ENCODE results near the gene AGRP. TPM values are rescaled to one million over a fixed set of nuclear protein-coding genes. Genes with fewer than 3 reads are reported as not detected.

Gene AGRP
- total RNA-seq, 1 experiment from 2014 or later = not detected

DNA sequence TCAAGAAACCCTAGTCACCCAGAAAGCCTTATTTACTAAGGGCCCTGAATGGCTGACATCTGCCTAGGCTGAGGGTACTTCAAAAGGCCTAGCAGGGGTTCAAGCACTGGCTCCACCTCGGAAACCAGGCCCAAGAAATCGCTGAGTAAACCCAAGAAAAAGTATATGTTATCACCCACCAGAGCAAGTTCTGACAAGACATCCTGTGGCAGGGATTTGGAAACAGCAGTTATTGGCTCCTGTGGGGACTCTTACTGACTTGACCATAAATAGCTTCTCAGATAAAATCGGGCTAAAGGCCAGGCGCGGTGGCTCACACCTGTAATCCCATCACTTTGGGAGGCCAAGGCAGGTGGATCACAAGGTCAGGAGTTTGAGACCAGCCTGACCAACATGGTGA lies 14.6 kb downstream of the AGRP start (continued):
- TF ChIP-seq, protein P1, sequence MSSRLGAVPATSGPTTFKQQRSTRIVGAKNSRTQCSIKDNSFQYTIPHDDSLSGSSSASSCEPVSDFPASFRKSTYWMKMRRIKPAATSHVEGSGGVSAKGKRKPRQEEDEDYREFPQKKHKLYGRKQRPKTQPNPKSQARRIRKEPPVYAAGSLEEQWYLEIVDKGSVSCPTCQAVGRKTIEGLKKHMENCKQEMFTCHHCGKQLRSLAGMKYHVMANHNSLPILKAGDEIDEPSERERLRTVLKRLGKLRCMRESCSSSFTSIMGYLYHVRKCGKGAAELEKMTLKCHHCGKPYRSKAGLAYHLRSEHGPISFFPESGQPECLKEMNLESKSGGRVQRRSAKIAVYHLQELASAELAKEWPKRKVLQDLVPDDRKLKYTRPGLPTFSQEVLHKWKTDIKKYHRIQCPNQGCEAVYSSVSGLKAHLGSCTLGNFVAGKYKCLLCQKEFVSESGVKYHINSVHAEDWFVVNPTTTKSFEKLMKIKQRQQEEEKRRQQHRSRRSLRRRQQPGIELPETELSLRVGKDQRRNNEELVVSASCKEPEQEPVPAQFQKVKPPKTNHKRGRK (CRISPR knock-in tag; IDR thresholded peaks at IDR 0.05; ENCODE audit: borderline replicate concordance) = no peak
- TF ChIP-seq, protein P2, sequence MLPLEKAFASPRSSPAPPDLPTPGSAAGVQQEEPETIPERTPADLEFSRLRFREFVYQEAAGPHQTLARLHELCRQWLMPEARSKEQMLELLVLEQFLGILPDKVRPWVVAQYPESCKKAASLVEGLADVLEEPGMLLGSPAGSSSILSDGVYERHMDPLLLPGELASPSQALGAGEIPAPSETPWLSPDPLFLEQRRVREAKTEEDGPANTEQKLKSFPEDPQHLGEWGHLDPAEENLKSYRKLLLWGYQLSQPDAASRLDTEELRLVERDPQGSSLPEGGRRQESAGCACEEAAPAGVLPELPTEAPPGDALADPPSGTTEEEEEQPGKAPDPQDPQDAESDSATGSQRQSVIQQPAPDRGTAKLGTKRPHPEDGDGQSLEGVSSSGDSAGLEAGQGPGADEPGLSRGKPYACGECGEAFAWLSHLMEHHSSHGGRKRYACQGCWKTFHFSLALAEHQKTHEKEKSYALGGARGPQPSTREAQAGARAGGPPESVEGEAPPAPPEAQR (CRISPR knock-in tag; IDR thresholded peaks at IDR 0.05) = no peak
- TF ChIP-seq TP53 (CRISPR knock-in tag; IDR thresholded peaks at IDR 0.05) (no peak), ZNF219 (CRISPR knock-in tag; IDR thresholded peaks at IDR 0.05; ENCODE audit: borderline replicate concordance) (no peak), SMAD4 (CRISPR knock-in tag; IDR thresholded peaks at IDR 0.05) (no peak), PRRX2 (CRISPR knock-in tag; IDR thresholded peaks at IDR 0.05) (no peak), JAZF1 (CRISPR knock-in tag; IDR thresholded peaks at IDR 0.05) (no peak), SOX15 (CRISPR knock-in tag; IDR thresholded peaks at IDR 0.05) (no peak), GABPB1 (CRISPR knock-in tag; IDR thresholded peaks at IDR 0.05) (no peak)
- TF ChIP-seq, protein P3, sequence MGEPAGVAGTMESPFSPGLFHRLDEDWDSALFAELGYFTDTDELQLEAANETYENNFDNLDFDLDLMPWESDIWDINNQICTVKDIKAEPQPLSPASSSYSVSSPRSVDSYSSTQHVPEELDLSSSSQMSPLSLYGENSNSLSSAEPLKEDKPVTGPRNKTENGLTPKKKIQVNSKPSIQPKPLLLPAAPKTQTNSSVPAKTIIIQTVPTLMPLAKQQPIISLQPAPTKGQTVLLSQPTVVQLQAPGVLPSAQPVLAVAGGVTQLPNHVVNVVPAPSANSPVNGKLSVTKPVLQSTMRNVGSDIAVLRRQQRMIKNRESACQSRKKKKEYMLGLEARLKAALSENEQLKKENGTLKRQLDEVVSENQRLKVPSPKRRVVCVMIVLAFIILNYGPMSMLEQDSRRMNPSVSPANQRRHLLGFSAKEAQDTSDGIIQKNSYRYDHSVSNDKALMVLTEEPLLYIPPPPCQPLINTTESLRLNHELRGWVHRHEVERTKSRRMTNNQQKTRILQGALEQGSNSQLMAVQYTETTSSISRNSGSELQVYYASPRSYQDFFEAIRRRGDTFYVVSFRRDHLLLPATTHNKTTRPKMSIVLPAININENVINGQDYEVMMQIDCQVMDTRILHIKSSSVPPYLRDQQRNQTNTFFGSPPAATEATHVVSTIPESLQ (CRISPR knock-in tag; IDR thresholded peaks at IDR 0.05) = no peak
- TF ChIP-seq, protein P4, sequence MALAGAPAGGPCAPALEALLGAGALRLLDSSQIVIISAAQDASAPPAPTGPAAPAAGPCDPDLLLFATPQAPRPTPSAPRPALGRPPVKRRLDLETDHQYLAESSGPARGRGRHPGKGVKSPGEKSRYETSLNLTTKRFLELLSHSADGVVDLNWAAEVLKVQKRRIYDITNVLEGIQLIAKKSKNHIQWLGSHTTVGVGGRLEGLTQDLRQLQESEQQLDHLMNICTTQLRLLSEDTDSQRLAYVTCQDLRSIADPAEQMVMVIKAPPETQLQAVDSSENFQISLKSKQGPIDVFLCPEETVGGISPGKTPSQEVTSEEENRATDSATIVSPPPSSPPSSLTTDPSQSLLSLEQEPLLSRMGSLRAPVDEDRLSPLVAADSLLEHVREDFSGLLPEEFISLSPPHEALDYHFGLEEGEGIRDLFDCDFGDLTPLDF (CRISPR knock-in tag; IDR thresholded peaks at IDR 0.05) = no peak

DNA sequence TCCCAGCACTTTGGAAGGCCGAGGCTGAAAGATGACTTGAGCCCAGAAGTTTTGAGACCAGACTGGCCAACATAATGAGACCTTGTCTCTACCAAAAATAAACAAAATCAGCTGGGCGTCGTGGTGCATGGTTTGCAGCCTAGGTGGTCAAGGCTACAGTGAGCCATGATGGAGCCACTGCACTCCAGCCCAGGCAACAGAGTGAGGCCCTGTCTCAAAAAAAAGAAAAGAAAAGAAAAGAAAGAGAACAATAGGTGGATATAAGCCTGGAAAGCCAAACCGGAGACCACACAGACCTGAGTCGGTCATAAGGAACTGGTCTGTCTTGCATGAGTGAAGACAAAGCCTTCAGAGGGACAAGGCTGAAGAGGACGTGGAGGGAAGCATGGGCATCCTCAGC lies 16.8 kb downstream of the AGRP start:
- H3K4me1 Mint-ChIP-seq = peaks cover 5% of the 10 kb centered on the region
- ChIA-PET POLR2A (no interaction called here), CTCF (interaction anchor here (1.1 to 3.8 kb wide), 9 partner anchors 14 to 182 kb away, joined by 4 to 42 read pairs (median 13); partner anchors contain the start of genes ATP6V0D1 and TPPP3)
- no peaks in the 10 kb centered on the region for H3K9me3 Mint-ChIP-seq
- ATAC-seq = no peak
- no peak overlapping the region; the same call in 1 of the 2 replicates for H3K27ac Mint-ChIP-seq
- H3K27me3 Mint-ChIP-seq (ENCODE audit: low read depth) = no peaks in the 10 kb centered on the region
- no peak for DNase-seq (ENCODE audit: low spot score)
- H3K36me3 Mint-ChIP-seq = no peaks in the 10 kb centered on the region
- TF ChIP-seq, protein P5, sequence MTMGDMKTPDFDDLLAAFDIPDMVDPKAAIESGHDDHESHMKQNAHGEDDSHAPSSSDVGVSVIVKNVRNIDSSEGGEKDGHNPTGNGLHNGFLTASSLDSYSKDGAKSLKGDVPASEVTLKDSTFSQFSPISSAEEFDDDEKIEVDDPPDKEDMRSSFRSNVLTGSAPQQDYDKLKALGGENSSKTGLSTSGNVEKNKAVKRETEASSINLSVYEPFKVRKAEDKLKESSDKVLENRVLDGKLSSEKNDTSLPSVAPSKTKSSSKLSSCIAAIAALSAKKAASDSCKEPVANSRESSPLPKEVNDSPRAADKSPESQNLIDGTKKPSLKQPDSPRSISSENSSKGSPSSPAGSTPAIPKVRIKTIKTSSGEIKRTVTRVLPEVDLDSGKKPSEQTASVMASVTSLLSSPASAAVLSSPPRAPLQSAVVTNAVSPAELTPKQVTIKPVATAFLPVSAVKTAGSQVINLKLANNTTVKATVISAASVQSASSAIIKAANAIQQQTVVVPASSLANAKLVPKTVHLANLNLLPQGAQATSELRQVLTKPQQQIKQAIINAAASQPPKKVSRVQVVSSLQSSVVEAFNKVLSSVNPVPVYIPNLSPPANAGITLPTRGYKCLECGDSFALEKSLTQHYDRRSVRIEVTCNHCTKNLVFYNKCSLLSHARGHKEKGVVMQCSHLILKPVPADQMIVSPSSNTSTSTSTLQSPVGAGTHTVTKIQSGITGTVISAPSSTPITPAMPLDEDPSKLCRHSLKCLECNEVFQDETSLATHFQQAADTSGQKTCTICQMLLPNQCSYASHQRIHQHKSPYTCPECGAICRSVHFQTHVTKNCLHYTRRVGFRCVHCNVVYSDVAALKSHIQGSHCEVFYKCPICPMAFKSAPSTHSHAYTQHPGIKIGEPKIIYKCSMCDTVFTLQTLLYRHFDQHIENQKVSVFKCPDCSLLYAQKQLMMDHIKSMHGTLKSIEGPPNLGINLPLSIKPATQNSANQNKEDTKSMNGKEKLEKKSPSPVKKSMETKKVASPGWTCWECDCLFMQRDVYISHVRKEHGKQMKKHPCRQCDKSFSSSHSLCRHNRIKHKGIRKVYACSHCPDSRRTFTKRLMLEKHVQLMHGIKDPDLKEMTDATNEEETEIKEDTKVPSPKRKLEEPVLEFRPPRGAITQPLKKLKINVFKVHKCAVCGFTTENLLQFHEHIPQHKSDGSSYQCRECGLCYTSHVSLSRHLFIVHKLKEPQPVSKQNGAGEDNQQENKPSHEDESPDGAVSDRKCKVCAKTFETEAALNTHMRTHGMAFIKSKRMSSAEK (CRISPR knock-in tag; IDR thresholded peaks at IDR 0.05; ENCODE audit: borderline replicate concordance) = no peak
- no peak overlapping the region for H3K4me3 Mint-ChIP-seq

DNA sequence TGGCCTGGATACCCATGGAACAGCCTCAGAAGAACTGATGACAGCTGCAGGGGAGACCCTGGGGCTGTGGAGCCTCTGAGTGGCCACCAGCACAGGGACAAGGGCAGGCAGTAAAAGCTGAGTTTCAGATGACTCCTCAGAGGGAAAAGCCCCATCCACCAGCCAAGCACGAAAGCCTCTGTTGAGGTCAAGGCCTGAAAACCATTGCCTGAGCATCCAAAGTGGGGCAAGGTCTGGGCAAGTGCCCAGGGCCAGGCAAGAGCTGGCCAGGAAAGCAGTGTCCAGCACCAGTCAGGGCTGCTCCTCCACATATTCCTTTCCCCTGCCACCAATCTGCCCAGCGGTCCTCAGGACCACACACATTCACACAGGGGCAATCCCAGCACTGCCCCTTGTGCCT lies 18.8 kb downstream of the AGRP start:
- no peaks in the 10 kb centered on the region for H3K27me3 Mint-ChIP-seq (ENCODE audit: low read depth)
- ChIA-PET POLR2A (interaction anchor here (0.5 kb wide), 1 partner anchor 213 kb away, joined by 3 read pairs; no protein-coding TSS in a partner anchor), CTCF (interaction anchor here (2.0 to 3.1 kb wide), 5 partner anchors 8 to 138 kb away, joined by 7 to 48 read pairs (median 22); partner anchors contain the start of genes KCTD19 and LRRC36)
- ATAC-seq = no peak
- H3K27ac Mint-ChIP-seq = no peak overlapping the region
- DNase-seq (ENCODE audit: low spot score) = no peak
- H3K36me3 Mint-ChIP-seq = no peaks in the 10 kb centered on the region
- no peak overlapping the region for H3K4me3 Mint-ChIP-seq
- no peak for TF ChIP-seq ZNF396 (CRISPR knock-in tag; IDR thresholded peaks at IDR 0.05; ENCODE audit: borderline replicate concordance)
- no peak for TF ChIP-seq JUN (CRISPR knock-in tag; IDR thresholded peaks at IDR 0.05)
- TF ChIP-seq, protein P6, sequence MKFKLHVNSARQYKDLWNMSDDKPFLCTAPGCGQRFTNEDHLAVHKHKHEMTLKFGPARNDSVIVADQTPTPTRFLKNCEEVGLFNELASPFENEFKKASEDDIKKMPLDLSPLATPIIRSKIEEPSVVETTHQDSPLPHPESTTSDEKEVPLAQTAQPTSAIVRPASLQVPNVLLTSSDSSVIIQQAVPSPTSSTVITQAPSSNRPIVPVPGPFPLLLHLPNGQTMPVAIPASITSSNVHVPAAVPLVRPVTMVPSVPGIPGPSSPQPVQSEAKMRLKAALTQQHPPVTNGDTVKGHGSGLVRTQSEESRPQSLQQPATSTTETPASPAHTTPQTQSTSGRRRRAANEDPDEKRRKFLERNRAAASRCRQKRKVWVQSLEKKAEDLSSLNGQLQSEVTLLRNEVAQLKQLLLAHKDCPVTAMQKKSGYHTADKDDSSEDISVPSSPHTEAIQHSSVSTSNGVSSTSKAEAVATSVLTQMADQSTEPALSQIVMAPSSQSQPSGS (CRISPR knock-in tag; IDR thresholded peaks at IDR 0.05; ENCODE audit: borderline replicate concordance, low read depth) = no peak
- TF ChIP-seq KAT7 (CRISPR knock-in tag; IDR thresholded peaks at IDR 0.05; ENCODE audit: borderline replicate concordance) = no peak
- no peak for TF ChIP-seq IRF2 (CRISPR knock-in tag; IDR thresholded peaks at IDR 0.05; ENCODE audit: borderline replicate concordance, low read depth)
- TF ChIP-seq ZNF317 (CRISPR knock-in tag; IDR thresholded peaks at IDR 0.05; ENCODE audit: borderline replicate concordance, low read depth) = no peak
- TF ChIP-seq, protein P7, sequence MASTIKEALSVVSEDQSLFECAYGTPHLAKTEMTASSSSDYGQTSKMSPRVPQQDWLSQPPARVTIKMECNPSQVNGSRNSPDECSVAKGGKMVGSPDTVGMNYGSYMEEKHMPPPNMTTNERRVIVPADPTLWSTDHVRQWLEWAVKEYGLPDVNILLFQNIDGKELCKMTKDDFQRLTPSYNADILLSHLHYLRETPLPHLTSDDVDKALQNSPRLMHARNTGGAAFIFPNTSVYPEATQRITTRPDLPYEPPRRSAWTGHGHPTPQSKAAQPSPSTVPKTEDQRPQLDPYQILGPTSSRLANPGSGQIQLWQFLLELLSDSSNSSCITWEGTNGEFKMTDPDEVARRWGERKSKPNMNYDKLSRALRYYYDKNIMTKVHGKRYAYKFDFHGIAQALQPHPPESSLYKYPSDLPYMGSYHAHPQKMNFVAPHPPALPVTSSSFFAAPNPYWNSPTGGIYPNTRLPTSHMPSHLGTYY (CRISPR knock-in tag; IDR thresholded peaks at IDR 0.05) = no peak
- TF ChIP-seq EMX1 (CRISPR knock-in tag; IDR thresholded peaks at IDR 0.05) = no peak
- no peak for TF ChIP-seq GABPB1 (CRISPR knock-in tag; IDR thresholded peaks at IDR 0.05)
- peaks cover 5% of the 10 kb centered on the region for H3K4me1 Mint-ChIP-seq
- no peaks in the 10 kb centered on the region for H3K9me3 Mint-ChIP-seq
